WERI-Rb-1 (cell line): ENCODE results near the gene LRRC38.

Experiments
- DNase-seq: peaks from one replicate; pipeline ENCODE4 v3.0.0-alpha.2; 2020
- H3K27ac ChIP-seq: fragments of 250-450 bp; sonication (Bioruptor Pico); 2 replicates; pipeline ENCODE4 v1.5.1; 2020; ENCODE audit warnings: mild to moderate bottlenecking, moderate library complexity
- H3K27me3 ChIP-seq: fragments of 250-450 bp; sonication (Bioruptor Pico); 2 replicates; pipeline ENCODE4 v1.5.1; 2021; ENCODE audit warnings: mild to moderate bottlenecking, low read depth, moderate library complexity; ENCODE audit not compliant: insufficient read depth, severe bottlenecking
- H3K36me3 ChIP-seq: fragments of 250-450 bp; sonication (Bioruptor Pico); 2 replicates; pipeline ENCODE4 v1.5.1; 2020; ENCODE audit warnings: mild to moderate bottlenecking, moderate library complexity
- H3K4me3 ChIP-seq: 2 replicates; pipeline ENCODE4 v1.5.1; 2011; ENCODE audit warnings: low read depth, mild to moderate bottlenecking, control low read depth, low read length
- H3K9me3 ChIP-seq: fragments of 250-450 bp; sonication (Bioruptor Pico); 2 replicates; pipeline ENCODE4 v1.5.1; 2021; ENCODE audit warnings: mild to moderate bottlenecking, moderate library complexity; ENCODE audit not compliant: severe bottlenecking
- CTCF ChIP-seq: IDR thresholded peaks from 2 replicates; pipeline ENCODE4 v1.5.1; 2011; ENCODE audit warnings: low read depth, mild to moderate bottlenecking, control low read depth, inconsistent platforms, low read length

LRRC38 gene

GRCh38 chr1:13432251-13432650, 81.6 kb downstream of the LRRC38 start:
- Histone ChIP-seq H3K36me3 (no peaks in the 10 kb centered on the region), H3K27ac (no peak overlapping the region), H3K4me3 (no peak overlapping the region), H3K9me3 (peaks cover 9% of the 10 kb centered on the region), H3K27me3 (no peaks in the 10 kb centered on the region)
- no peak for DNase-seq
- TF ChIP-seq CTCF: no peak

- Histone ChIP-seq H3K27ac (no peak overlapping the region), H3K4me3 (no peak overlapping the region), H3K36me3 (no peaks in the 10 kb centered on the region), H3K27me3 (no peaks in the 10 kb centered on the region), H3K9me3 (peaks cover 9% of the 10 kb centered on the region)
- no peak for DNase-seq
- TF ChIP-seq CTCF: no peak
Observed at GRCh38 chr1:13430495-13430894, 83.3 kb downstream of the LRRC38 start.
